H4 (cell line): ENCODE results near the gene SHOX. TPM values are rescaled to one million over a fixed set of nuclear protein-coding genes. Genes with fewer than 3 reads are reported as not detected.

Experiments used
- DNase-seq: peaks from one replicate; pipeline ENCODE4 v3.0.0-alpha.2; 2015; ENCODE audit warnings: low spot score
- total RNA-seq: library from RNA; depleted of rRNA; stranded (reverse); fragments of >200 nt; shearing (Covaris generic); gene quantifications from 2 replicates; pipeline ENCODE4 v1.2.3, GENCODE V29; 2014

Gene SHOX
- total RNA-seq, 1 experiment from 2014 or later = 0.08 TPM

- DNase-seq = no peak
Observed at GRCh38 chrX:666762-667720, 36.5 kb downstream of the SHOX start.

- no peak for DNase-seq
Observed at GRCh38 chrX:670645-671044, 40.1 kb downstream of the SHOX start.

- DNase-seq = no peak
Observed at GRCh38 chrX:672931-673330, 42.3 kb downstream of the SHOX start.

- no peak for DNase-seq
Observed at GRCh38 chrX:675279-675954, 44.8 kb downstream of the SHOX start.

DNA sequence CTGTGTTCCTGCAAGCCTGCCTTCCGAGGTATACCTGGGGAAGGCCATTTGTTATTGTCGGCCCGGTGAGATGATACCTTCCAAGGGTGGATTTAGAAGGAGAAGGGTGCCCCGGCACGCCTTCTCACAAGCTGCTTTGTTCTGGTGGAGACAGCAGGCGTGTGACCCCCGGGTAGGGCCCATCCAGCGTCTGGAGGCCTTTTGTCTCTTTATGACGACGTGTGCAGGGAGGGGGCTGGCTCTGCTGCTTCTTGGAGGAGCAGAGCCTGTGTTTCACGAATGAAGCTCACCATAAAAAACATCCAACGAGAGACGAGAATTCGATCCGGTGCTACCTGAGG, 45.3 kb downstream of the SHOX start:
- no peak for DNase-seq

- DNase-seq = no peak
Observed at GRCh38 chrX:677376-677775, 46.8 kb downstream of the SHOX start.

DNA sequence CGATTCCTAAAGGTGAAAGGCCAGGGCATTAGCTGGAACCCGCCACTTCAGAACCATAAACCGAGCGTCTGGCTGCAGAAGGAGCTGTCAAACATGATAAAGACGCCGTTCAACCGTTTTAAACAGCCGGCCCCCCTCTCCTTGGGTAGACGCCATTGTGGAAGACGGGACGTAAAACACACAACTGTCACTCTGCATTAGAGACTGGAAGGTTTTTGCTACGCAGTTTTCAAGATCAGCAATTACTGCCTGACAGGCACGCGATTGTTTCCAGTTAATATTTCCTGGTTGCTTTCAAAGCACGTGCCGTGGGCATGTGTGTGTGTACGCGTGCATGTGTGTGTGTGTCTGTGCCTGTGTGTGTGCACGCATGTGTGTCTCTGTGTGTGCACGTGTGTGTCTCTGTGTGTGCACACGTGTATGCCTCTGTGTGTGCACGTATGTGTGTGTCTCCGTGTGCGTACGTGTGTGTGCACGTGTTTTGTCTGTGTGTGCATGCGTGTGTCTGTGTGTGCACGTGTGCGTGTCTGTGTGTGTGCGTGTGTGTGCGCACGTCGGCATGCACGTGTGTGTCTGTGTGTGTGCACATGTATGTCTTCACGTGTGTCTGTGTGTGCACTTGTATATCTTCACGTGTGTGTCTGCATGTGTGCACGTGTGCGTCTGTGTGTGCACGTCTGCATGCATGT, 48.8 kb downstream of the SHOX start:
- no peak for DNase-seq

DNA sequence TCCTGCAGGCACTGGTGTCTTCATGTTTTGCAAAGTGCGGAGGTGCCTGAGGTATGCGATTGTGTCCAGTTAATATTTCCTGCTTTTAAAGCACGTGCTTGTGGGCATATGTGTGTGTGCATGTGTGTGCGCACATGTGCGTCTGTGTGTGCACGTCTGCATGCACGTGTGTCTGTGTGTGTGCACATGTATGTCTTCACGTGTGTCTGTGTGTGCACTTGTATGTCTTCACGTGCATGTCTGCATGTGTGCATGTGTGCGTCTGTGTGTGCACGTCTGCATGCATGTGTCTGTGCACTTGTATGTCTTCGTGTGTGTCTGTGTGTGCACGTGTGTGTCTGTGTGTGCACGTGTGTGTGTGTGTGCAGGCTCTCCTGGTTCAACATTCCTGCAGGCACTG, 49.5 kb downstream of the SHOX start:
- no peak for DNase-seq

DNA sequence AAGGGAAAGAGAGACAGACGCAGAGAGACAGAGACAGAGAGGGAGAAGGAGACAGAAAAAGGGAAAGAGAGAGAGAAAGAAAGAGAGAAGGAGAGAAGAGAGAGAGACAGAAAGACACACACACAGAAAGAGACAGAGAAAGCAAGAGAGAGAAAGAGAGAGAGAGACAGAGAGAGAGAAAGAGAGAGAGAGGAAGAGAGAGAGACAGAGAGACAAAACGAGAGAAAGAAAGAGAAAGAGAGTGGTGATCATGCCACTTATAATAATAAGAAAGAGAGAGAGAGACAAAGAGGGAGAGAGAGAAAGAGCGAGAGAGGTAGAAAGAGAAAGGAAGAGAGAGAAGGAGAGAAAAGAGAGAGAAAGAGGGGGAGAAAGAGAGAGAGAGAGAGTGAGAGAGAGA, 51.4 kb downstream of the SHOX start:
- no peak for DNase-seq

GRCh38 chrX:682892-683291, 52.3 kb downstream of the SHOX start:
- no peak for DNase-seq

DNA sequence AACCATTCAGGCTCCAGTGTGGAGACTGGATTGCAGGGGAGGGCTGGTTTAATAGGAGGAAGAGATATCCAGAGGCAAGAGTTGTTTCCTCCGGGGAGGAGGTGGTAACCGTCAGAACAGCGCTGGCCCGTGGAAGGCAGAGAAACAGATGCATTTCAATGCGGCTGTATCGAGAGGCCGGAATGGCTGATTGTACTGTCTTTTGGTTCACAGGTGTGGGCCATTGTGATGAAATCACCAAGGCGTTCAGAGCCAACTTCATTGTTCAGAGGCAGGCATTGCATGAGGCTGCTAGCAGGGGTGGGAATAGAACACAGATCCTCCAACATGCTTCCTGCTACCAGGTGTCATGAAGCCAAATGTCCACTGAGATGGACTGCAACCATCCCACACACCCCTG, 53.0 kb downstream of the SHOX start:
- no peak for DNase-seq

DNA sequence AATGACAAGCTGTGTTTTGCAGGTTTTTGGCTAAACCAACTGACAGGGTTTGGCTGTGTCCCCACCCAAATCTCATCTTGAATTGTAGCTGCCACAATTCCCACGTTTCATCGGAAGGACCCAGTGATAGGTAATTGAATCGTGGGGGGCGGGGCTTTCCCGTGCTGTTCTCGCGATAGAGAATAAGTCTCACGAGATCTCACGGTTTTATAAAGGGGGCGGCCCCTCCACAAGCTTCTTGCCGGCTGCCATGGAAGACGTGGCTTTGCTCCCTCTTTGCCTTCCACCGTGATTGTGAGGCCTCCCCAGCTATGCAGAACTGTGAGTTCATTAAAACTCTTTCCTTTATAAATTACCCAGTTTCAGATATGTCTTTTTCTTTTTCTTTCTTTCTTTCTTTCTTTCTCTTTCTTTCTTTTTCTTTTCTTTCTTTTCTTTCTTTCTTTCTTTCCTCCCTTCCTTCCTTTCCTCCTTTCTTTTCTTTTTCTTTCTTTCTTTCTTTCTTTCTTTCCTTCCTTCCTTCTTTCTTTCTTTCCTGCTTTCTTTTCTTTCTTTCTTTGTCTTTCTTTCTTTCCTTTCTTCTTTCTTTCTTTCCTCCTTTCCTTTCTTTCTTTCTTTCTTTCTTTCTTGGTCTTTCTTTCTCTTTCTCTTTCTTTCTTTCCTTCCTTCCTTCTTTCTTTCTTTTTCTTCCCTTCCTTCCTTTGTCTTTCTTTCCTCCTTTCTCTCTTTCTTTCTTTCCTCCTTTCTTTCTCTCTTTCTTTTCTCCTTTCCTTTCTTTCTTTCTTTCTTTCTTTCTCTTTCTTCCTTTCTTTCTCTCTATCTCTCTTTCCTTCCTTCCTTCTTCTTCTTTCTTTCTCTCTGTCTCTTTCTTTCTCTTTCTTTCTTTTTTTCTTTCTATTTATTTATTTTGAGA, 54.8 kb downstream of the SHOX start:
- no peak for DNase-seq

GRCh38 chrX:689983-690382, 59.4 kb downstream of the SHOX start:
- no peak for DNase-seq

DNA sequence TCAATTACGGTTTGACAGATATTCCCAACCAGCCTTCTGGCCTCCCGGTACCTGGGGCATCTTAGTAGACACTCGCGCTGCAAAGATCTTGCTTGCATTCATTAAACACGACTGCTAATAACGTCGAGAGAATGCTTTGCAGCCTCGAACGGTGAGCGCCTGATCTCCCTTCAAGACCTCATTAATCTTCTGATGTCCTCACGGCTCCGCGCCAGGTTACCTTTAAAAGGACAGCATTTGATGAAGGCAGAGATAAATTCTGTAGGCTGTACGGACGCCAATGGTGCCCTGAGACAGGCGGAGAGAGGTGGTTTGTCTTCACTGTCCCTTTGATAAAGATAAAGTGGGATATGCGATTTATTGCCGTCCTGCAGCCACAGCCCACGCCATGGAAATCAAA, 64.2 kb downstream of the SHOX start:
- DNase-seq = no peak

- no peak for DNase-seq
Observed at GRCh38 chrX:698206-698605, 67.6 kb downstream of the SHOX start.

GRCh38 chrX:700936-701335, 70.3 kb downstream of the SHOX start:
- no peak for DNase-seq

DNA sequence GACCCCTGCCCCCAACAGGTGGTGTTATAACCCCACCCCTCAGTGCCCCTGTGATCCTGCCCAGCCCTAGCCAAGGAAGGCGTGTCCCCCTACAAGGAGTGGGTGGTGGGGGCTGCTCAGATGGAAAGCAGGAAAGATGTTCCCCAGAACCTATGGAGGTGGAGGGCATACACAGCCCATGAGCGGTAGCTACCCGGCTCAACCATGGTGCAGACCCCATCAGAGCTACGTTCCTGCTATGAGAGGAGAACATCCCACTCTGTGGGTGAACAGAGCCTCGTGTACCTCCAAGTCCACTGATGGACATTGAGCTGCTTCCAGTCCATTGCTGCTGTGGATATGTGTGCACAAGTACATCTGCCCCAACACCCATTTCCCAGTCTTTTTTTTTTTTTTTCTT, 71.1 kb downstream of the SHOX start:
- no peak for DNase-seq

- DNase-seq = no peak
Observed at GRCh38 chrX:703466-703865, 72.9 kb downstream of the SHOX start.

- DNase-seq = peak; percentile 53
Observed at GRCh38 chrX:703866-704265, 73.3 kb downstream of the SHOX start.
